Uterus (tissue), 2 donors: ENCODE results near the gene EMD.

Experiments used
- POLR2A ChIP-seq, 2 donors: fragments of 450-650 bp; IDR thresholded peaks; one replicate each; pipeline ENCODE4 v1.6.1; 2016; ENCODE audit warnings: antibody characterized with exemption in 2 of 2, mild to moderate bottlenecking in 1 of 2, moderate library complexity in 1 of 2
- TF ChIP-seq, protein P1 (sequence below), 4 experiments: fragments of 200-600 bp in 2 of 4; fragments of 450-650 bp in 2 of 4; sonication (generic) in 2 of 4; IDR thresholded peaks; one replicate each; pipeline ENCODE4 v1.5.1; 2016 to 2019; ENCODE audit warnings: antibody characterized with exemption in 4 of 4, mild to moderate bottlenecking in 2 of 4, moderate library complexity in 1 of 4

DNA sequence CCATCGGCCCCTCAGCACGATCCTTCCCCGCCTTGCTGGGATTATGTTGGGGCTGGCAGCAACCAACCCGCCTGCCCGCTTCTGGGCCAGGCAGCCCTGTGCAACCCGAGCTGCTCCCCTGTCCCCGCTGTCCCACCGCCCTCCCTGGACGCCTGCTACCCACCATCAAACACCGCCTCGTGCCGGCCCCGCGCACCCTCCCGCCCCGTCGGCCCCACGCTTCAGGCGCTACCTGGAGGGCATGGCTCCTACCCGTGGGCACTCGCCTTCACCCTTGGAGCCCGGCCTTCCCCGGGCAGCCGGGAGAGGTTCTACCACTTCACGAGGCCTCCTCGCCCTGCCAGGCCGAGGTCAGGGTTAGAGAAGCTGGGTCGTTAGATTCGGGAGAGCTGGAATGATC lies 46.5 kb upstream of the EMD start:
- TF ChIP-seq, protein P1, sequence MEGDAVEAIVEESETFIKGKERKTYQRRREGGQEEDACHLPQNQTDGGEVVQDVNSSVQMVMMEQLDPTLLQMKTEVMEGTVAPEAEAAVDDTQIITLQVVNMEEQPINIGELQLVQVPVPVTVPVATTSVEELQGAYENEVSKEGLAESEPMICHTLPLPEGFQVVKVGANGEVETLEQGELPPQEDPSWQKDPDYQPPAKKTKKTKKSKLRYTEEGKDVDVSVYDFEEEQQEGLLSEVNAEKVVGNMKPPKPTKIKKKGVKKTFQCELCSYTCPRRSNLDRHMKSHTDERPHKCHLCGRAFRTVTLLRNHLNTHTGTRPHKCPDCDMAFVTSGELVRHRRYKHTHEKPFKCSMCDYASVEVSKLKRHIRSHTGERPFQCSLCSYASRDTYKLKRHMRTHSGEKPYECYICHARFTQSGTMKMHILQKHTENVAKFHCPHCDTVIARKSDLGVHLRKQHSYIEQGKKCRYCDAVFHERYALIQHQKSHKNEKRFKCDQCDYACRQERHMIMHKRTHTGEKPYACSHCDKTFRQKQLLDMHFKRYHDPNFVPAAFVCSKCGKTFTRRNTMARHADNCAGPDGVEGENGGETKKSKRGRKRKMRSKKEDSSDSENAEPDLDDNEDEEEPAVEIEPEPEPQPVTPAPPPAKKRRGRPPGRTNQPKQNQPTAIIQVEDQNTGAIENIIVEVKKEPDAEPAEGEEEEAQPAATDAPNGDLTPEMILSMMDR (IDR thresholded peaks at IDR 0.05), result no peak
- no peak for TF ChIP-seq POLR2A (IDR thresholded peaks at IDR 0.05)
